GM23338 (cell line): ENCODE data around the gene HTR1E.

Experiments used
- CREB1 ChIP-seq: fragments of 250-450 bp; sonication (Bioruptor Pico); IDR thresholded peaks from 2 replicates; pipeline ENCODE4 v1.5.0; 2020; ENCODE audit warnings: low read depth, mild to moderate bottlenecking, moderate library complexity
- EZH2phosphoT487 ChIP-seq: fragments of 200-600 bp; sonication (generic); IDR thresholded peaks from one replicate; pipeline ENCODE4 v1.8.1; 2018; ENCODE audit warnings: antibody characterized with exemption; ENCODE audit not compliant: unreplicated experiment
- JUNB ChIP-seq: IDR thresholded peaks from one replicate; pipeline ENCODE4 v1.6.1; 2016; ENCODE audit warnings: antibody characterized with exemption; ENCODE audit not compliant: unreplicated experiment
- POLR2AphosphoS5 ChIP-seq: IDR thresholded peaks from 2 replicates; pipeline ENCODE4 v1.6.1; 2016; ENCODE audit warnings: antibody characterized with exemption, low read depth
- TF ChIP-seq, protein P1 (sequence below), 2 experiments: fragments of 200-600 bp in 1 of 2; sonication (generic) in 1 of 2; conservative IDR thresholded peaks; 2 replicates each; pipeline versions ENCODE4 v1.5.1 to v1.6.1; 2016 to 2017; ENCODE audit warnings: antibody characterized with exemption in 2 of 2, low read depth in 2 of 2, mild to moderate bottlenecking in 2 of 2, moderate library complexity in 1 of 2
- TF ChIP-seq, protein P2 (sequence below): IDR thresholded peaks from one replicate; pipeline ENCODE4 v1.6.1; 2018; ENCODE audit warnings: antibody characterized with exemption; ENCODE audit not compliant: unreplicated experiment

DNA sequence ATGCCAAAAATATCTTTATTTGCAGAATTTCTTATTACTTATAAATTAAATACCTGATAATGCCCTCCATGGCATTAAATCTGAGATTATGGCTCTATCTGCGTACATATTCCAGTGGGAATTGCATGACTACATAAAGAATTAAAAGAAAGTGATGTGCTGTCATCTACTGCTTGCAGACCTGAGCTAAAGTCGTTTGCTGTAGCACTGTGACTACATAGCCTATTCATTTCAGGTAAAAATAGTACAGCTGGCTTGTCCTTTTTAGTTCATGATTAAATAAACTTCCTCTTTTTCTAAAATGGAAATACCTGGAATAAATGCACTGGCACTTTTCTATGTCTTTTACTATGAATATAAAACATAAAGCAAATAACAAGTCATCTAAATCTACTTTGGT, 79.4 kb downstream of the HTR1E start:
- TF ChIP-seq, protein P1, sequence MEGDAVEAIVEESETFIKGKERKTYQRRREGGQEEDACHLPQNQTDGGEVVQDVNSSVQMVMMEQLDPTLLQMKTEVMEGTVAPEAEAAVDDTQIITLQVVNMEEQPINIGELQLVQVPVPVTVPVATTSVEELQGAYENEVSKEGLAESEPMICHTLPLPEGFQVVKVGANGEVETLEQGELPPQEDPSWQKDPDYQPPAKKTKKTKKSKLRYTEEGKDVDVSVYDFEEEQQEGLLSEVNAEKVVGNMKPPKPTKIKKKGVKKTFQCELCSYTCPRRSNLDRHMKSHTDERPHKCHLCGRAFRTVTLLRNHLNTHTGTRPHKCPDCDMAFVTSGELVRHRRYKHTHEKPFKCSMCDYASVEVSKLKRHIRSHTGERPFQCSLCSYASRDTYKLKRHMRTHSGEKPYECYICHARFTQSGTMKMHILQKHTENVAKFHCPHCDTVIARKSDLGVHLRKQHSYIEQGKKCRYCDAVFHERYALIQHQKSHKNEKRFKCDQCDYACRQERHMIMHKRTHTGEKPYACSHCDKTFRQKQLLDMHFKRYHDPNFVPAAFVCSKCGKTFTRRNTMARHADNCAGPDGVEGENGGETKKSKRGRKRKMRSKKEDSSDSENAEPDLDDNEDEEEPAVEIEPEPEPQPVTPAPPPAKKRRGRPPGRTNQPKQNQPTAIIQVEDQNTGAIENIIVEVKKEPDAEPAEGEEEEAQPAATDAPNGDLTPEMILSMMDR (conservative IDR thresholded peaks at IDR 0.05; ENCODE audit: low read depth in 2 of 2): no peak
- no peak for TF ChIP-seq POLR2AphosphoS5
- TF ChIP-seq, protein P2, sequence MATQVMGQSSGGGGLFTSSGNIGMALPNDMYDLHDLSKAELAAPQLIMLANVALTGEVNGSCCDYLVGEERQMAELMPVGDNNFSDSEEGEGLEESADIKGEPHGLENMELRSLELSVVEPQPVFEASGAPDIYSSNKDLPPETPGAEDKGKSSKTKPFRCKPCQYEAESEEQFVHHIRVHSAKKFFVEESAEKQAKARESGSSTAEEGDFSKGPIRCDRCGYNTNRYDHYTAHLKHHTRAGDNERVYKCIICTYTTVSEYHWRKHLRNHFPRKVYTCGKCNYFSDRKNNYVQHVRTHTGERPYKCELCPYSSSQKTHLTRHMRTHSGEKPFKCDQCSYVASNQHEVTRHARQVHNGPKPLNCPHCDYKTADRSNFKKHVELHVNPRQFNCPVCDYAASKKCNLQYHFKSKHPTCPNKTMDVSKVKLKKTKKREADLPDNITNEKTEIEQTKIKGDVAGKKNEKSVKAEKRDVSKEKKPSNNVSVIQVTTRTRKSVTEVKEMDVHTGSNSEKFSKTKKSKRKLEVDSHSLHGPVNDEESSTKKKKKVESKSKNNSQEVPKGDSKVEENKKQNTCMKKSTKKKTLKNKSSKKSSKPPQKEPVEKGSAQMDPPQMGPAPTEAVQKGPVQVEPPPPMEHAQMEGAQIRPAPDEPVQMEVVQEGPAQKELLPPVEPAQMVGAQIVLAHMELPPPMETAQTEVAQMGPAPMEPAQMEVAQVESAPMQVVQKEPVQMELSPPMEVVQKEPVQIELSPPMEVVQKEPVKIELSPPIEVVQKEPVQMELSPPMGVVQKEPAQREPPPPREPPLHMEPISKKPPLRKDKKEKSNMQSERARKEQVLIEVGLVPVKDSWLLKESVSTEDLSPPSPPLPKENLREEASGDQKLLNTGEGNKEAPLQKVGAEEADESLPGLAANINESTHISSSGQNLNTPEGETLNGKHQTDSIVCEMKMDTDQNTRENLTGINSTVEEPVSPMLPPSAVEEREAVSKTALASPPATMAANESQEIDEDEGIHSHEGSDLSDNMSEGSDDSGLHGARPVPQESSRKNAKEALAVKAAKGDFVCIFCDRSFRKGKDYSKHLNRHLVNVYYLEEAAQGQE: no peak
- TF ChIP-seq CREB1 (CRISPR knock-in tag): no peak
- no peak for TF ChIP-seq EZH2phosphoT487
- TF ChIP-seq JUNB: no peak
